Ishikawa (cell line): ENCODE results near the gene CERS6.

Experiments
- CEBPB ChIP-seq: IDR thresholded peaks from 2 replicates; pipeline ENCODE4 v1.6.1; 2012
- CREB1 ChIP-seq: IDR thresholded peaks from 2 replicates; pipeline ENCODE4 v1.6.1; 2012; ENCODE audit warnings: low read depth
- EGR1 ChIP-seq: IDR thresholded peaks from 2 replicates; pipeline ENCODE4 v1.6.1; 2012
- EP300 ChIP-seq: IDR thresholded peaks from 2 replicates; pipeline ENCODE4 v1.6.1; 2012; ENCODE audit warnings: borderline replicate concordance
- FOXM1 ChIP-seq: IDR thresholded peaks from 2 replicates; pipeline ENCODE4 v1.6.1; 2012; ENCODE audit warnings: low read depth, borderline replicate concordance
- NFIC ChIP-seq: IDR thresholded peaks from 2 replicates; pipeline ENCODE4 v1.6.1; 2012
- RAD21 ChIP-seq: IDR thresholded peaks from 2 replicates; pipeline ENCODE4 v1.6.1; 2012; ENCODE audit warnings: low read depth
- TAF1 ChIP-seq: IDR thresholded peaks from 2 replicates; pipeline ENCODE4 v1.6.1; 2012; ENCODE audit warnings: low read depth, mild to moderate bottlenecking
- TCF12 ChIP-seq: IDR thresholded peaks from 2 replicates; pipeline ENCODE4 v1.6.1; 2012; ENCODE audit warnings: low read depth
- TEAD4 ChIP-seq: IDR thresholded peaks from 2 replicates; pipeline ENCODE4 v1.6.1; 2012
- YY1 ChIP-seq: IDR thresholded peaks from 2 replicates; pipeline ENCODE4 v1.6.1; 2012; ENCODE audit warnings: low read depth
- ZBTB7A ChIP-seq: IDR thresholded peaks from 2 replicates; pipeline ENCODE4 v1.6.1; 2012; ENCODE audit warnings: low read depth
- TF ChIP-seq, protein P1 (sequence below): IDR thresholded peaks from 2 replicates; pipeline ENCODE4 v1.6.1; 2012
- TF ChIP-seq, protein P2 (sequence below): IDR thresholded peaks from 2 replicates; pipeline ENCODE4 v1.6.1; 2012; ENCODE audit warnings: low read depth, mild to moderate bottlenecking
- TF ChIP-seq, protein P3 (sequence below): IDR thresholded peaks from 2 replicates; pipeline ENCODE4 v1.6.1; 2012

The CERS6 gene

DNA sequence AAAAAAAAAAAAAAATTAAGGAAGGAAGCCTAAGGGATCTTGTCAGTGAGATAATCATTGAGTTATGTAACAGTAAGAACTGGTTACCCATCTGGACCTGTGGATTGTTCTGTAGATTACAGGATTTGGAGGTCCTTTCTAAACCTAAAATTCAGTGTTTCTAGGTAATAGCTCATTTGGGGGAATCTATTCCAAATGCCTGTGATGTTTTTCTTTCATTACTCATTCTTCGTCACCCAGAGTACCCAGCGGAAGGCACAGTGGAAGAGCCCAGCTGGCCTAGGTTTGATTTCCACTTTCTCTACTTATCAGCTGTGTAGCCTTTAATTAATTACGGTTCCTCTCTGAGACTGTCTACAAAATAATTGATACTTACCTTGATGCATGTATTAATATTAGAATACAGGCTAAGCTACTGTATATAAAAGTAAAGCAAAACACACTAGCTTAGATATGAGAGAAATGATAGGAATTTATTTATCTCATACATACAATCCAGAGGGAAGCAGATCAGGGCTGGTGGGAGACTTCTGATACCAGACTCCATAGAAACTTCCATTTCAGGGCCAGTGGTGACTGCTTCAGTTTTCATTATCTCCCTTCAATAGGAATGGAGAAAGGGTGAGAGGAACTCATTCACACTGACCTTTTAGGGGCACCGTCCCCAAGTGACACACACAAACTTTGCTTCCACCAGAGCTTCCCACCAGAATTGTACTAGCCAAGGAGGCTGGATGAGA lies 230.6 kb downstream of the CERS6 start:
- TF ChIP-seq FOXM1 = no peak
- no peak for TF ChIP-seq TCF12
- no peak for TF ChIP-seq EGR1
- TF ChIP-seq, protein P1, sequence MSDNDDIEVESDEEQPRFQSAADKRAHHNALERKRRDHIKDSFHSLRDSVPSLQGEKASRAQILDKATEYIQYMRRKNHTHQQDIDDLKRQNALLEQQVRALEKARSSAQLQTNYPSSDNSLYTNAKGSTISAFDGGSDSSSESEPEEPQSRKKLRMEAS = no peak
- no peak for TF ChIP-seq NFIC
- TF ChIP-seq TEAD4 = no peak
- TF ChIP-seq, protein P2, sequence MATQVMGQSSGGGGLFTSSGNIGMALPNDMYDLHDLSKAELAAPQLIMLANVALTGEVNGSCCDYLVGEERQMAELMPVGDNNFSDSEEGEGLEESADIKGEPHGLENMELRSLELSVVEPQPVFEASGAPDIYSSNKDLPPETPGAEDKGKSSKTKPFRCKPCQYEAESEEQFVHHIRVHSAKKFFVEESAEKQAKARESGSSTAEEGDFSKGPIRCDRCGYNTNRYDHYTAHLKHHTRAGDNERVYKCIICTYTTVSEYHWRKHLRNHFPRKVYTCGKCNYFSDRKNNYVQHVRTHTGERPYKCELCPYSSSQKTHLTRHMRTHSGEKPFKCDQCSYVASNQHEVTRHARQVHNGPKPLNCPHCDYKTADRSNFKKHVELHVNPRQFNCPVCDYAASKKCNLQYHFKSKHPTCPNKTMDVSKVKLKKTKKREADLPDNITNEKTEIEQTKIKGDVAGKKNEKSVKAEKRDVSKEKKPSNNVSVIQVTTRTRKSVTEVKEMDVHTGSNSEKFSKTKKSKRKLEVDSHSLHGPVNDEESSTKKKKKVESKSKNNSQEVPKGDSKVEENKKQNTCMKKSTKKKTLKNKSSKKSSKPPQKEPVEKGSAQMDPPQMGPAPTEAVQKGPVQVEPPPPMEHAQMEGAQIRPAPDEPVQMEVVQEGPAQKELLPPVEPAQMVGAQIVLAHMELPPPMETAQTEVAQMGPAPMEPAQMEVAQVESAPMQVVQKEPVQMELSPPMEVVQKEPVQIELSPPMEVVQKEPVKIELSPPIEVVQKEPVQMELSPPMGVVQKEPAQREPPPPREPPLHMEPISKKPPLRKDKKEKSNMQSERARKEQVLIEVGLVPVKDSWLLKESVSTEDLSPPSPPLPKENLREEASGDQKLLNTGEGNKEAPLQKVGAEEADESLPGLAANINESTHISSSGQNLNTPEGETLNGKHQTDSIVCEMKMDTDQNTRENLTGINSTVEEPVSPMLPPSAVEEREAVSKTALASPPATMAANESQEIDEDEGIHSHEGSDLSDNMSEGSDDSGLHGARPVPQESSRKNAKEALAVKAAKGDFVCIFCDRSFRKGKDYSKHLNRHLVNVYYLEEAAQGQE = no peak
- no peak for TF ChIP-seq CEBPB
- no peak for TF ChIP-seq EP300
- TF ChIP-seq, protein P3, sequence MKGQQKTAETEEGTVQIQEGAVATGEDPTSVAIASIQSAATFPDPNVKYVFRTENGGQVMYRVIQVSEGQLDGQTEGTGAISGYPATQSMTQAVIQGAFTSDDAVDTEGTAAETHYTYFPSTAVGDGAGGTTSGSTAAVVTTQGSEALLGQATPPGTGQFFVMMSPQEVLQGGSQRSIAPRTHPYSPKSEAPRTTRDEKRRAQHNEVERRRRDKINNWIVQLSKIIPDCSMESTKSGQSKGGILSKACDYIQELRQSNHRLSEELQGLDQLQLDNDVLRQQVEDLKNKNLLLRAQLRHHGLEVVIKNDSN = no peak
- TF ChIP-seq RAD21 = no peak
- no peak for TF ChIP-seq YY1
- TF ChIP-seq TAF1 = no peak
- no peak for TF ChIP-seq CREB1
- no peak for TF ChIP-seq ZBTB7A

DNA sequence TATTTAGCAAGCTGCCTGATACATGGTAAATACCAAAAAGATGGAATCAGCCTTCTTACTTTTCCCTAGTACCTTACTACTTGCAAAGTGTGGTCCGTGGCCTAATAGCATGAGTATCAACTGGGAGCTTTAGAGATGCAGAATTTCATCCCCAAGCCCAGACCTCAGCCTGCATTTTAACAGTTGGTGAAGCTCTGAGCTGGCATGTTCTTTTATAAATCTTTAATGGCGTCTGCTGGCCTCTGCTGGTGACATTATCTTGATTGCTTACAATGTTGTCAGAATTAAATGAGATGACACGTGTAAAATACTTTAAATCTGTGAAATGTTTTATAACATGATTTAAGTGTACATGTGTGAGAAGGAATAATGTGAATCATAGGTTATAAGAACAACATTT lies 231.2 kb downstream of the CERS6 start:
- no peak for TF ChIP-seq EGR1
- no peak for TF ChIP-seq CEBPB
- TF ChIP-seq TAF1 = no peak
- TF ChIP-seq RAD21 = peak; percentile 31; the same call in 1 of the 2 replicates
- TF ChIP-seq, protein P1 = no peak
- TF ChIP-seq TEAD4 = no peak

DNA sequence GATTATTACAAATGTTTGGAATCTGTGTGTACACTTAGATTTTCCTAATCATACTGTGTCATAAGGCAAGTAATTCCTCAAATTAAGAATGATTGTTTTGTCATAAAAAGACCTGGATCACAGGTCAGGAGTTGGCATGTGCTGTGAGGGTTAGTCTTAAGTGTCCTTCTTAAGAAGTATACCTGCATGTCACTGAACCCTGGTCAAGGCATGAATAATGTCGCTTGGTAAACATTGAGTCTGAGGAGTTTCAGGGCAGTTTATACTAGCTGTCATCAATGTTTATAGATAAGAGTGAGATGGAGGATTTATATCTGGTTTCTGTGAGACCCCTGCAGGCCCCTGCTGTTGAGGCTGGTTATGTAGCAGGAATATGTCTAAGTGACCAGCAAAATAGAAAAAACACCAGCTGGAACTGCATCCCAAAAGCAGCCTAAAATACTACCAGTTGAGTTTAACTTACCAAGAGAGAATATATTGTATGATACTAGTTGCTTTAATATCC lies 234.4 kb downstream of the CERS6 start:
- TF ChIP-seq EGR1 = no peak
- no peak for TF ChIP-seq EP300
- TF ChIP-seq FOXM1 = no peak
- TF ChIP-seq, protein P1 = no peak
- TF ChIP-seq TAF1 = no peak
- no peak for TF ChIP-seq RAD21
- TF ChIP-seq YY1 = no peak
- no peak for TF ChIP-seq CREB1
- no peak for TF ChIP-seq NFIC
- TF ChIP-seq, protein P2 = no peak

DNA sequence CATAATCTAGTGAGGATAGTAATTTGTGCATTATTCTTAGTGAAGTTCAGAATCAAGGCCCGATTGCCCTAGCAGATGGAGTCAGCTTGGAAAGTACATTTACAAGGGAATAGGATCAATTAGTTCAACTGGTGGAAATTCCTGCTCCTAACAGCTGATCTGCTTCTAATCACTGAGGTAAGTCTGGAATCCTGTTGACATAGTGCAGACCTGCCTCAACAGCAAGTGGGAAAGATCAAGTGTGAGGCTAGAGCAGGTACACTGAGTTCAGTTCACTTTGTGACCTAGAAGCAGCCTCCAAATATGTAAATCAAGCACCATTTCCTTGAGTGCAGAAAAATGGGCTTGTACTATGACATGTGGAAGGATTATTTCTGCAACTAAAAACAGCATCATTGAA lies 235.1 kb downstream of the CERS6 start:
- no peak for TF ChIP-seq TCF12
- TF ChIP-seq CEBPB = no peak
- no peak for TF ChIP-seq ZBTB7A
- no peak for TF ChIP-seq TAF1
- TF ChIP-seq, protein P1 = no peak
- no peak for TF ChIP-seq EP300
- TF ChIP-seq EGR1 = no peak

DNA sequence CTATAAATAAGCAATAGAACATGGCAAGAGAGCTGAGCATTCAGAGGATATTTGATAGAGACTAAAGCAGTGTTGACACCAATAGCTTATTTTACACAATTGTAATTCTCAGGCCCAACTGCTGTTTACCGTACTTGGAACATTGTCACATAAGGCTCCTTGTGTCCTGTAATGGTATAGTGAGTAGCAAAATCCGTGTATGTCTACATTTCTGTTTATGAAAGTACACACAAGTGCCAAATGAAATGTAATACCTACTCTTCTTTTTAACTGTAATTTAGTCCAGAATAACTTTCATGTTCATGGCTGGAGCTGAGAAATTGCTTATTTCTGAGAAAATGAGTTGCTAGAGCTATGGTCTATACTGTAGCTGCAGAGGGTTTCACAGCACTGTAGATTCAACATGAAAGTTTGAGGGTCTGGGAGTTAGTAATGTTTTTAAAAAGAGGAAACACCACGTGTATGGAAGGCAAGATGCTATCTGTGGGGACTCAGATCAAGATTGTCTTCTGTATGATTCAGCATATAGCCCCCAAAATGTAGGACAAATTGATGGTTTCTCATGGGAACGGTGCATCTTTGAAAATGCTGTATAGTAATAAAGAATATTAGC lies 236.2 kb downstream of the CERS6 start:
- TF ChIP-seq TAF1 (no peak), EGR1 (no peak), CREB1 (no peak), CEBPB (no peak), FOXM1 (no peak), TEAD4 (no peak), RAD21 (no peak), YY1 (no peak), TCF12 (no peak), NFIC (no peak)
- TF ChIP-seq, protein P1 = no peak
- TF ChIP-seq, protein P3 = no peak
- TF ChIP-seq, protein P2 = no peak
